GM12875 (cell line): ENCODE results near the gene ITK.

Experiments used
- H3K4me3 ChIP-seq: one replicate; pipeline ENCODE4 v1.5.1; 2011; ENCODE audit warnings: low read depth, low read length, control low read depth
- TF ChIP-seq, protein P1 (sequence below): IDR thresholded peaks from 2 replicates; pipeline ENCODE4 v1.5.1; 2011; ENCODE audit warnings: low read depth, mild to moderate bottlenecking, control low read depth, inconsistent platforms, low read length, moderate library complexity, borderline replicate concordance; ENCODE audit not compliant: insufficient read depth

The ITK gene

DNA sequence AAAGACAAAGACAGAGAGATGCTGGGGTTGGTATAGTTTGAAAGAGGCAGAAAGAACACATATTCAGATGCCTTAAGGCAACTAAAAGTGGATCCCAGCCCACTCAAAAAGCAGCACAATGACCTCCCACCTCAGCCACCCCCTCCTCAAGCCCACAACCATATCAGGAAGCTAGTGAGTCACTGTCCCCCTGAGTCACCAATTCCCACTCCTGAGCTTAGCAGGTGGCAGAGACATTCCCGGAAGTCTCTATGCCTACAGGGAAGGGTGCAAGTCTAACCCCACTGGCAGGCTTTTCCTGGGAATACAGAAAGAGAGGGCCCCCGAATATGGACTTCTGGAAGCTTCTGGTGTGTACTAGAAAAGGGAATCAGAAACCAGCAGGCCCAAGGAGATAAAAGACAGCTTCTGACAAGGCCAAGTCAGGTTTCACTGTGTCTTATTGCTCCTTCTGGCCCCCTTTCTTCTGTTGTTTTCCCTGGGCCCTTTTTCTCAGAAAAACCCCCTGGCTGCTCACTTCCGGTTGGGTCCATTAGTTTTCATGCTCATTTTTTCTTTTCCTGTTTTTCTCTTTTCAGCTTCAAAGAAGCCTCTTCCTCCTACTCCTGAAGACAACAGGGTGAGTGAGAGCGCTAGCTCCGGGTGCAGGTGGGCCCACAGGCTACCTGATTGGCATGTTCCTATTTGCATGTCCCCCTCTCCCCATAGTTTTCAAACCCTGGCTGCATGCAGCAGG is 36.8 kb downstream of the ITK start:
- TF ChIP-seq, protein P1, sequence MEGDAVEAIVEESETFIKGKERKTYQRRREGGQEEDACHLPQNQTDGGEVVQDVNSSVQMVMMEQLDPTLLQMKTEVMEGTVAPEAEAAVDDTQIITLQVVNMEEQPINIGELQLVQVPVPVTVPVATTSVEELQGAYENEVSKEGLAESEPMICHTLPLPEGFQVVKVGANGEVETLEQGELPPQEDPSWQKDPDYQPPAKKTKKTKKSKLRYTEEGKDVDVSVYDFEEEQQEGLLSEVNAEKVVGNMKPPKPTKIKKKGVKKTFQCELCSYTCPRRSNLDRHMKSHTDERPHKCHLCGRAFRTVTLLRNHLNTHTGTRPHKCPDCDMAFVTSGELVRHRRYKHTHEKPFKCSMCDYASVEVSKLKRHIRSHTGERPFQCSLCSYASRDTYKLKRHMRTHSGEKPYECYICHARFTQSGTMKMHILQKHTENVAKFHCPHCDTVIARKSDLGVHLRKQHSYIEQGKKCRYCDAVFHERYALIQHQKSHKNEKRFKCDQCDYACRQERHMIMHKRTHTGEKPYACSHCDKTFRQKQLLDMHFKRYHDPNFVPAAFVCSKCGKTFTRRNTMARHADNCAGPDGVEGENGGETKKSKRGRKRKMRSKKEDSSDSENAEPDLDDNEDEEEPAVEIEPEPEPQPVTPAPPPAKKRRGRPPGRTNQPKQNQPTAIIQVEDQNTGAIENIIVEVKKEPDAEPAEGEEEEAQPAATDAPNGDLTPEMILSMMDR = no peak

DNA sequence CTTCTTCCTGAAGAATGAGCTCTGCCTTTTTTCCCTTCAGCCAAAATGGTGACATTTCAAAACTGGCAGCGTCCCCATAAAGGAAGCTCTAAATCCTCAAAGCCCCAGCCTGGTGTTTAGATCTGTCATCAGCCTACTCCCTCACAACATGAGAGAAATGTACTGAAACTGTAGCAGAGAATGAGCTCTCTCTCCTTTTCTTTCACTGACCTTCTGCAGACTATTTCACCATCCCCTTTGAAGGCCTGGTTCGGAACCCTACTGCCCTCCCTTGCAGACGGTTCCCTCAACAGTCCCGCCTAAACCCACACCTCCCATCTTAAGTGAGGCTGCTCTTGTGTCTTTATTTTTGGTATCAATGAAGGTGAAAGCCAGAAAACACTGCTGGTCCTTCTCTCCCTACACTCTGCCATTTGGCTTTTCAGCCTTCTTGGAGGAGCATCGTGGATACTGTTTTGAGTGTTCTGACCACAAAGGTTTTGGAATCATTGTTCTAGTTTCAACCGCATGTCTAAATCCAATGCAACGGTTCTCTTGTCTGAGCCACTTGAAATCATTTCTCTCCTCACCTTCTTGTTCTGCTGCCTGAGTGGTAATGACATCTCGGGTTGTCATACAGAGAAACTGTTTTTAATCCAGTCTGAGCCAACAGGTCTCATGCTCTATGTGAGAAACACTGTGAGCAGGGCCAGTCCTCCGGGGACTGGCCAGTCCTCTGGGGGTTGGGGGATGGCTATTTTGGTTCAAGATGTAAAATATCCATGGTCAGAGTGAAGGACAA is 39.0 kb downstream of the ITK start:
- TF ChIP-seq, protein P1 = no peak
- H3K4me3 ChIP-seq = no peak overlapping the region

More for the DNA sequence above, 36.8 kb downstream of the ITK start:
- no peak overlapping the region for H3K4me3 ChIP-seq

DNA sequence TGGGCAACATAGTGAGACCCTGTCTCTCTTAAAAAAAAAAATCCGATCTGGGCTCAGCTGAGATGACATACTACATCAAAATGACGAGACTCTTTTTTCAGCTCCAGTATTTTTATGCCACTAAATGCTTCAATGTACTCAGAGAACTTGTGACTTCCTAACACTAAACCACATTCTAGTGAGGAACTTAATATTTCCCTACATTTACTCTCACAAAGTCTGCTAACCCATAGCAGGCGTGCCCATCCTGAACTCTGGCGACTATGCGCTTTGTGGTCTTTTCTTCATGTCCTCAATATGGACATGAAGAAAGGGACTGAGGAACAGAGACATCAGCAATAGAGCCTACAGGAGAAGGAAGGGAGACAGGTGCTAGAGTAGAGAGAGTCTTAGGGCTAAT is 41.3 kb downstream of the ITK start:
- TF ChIP-seq, protein P1 = no peak

DNA sequence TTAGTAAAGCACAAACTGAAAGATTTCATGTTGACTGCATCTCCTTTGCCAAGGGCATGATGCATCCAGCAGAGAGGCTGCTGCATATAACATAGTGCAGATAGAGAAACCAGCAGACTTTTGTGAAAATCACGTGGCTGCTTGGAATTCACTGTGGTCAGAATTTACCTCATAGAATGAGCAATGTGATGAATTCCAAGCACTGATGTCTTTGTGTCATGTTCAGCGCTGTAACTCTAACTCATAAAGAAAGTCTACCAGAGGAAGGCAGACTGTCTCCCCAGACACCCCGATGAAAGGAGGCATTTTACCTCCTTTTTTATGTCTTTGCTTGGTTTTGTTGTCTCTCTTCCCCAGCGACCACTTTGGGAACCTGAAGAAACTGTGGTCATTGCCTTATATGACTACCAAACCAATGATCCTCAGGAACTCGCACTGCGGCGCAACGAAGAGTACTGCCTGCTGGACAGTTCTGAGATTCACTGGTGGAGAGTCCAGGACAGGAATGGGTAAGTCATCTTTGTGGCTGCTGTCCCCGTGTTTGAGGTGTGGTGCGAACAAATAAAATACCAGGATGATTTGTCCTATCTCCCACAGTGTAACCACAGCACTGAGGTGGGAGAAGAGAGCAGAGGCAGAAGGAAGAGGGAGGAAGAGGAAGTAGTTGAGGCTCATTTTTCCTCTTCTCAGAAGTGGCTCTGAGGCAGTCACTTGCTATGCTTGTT is 42.0 kb downstream of the ITK start:
- TF ChIP-seq, protein P1 = no peak
- peak overlapping the region; percentile 3 for H3K4me3 ChIP-seq

More for the DNA sequence above, 41.3 kb downstream of the ITK start:
- no peak overlapping the region for H3K4me3 ChIP-seq

DNA sequence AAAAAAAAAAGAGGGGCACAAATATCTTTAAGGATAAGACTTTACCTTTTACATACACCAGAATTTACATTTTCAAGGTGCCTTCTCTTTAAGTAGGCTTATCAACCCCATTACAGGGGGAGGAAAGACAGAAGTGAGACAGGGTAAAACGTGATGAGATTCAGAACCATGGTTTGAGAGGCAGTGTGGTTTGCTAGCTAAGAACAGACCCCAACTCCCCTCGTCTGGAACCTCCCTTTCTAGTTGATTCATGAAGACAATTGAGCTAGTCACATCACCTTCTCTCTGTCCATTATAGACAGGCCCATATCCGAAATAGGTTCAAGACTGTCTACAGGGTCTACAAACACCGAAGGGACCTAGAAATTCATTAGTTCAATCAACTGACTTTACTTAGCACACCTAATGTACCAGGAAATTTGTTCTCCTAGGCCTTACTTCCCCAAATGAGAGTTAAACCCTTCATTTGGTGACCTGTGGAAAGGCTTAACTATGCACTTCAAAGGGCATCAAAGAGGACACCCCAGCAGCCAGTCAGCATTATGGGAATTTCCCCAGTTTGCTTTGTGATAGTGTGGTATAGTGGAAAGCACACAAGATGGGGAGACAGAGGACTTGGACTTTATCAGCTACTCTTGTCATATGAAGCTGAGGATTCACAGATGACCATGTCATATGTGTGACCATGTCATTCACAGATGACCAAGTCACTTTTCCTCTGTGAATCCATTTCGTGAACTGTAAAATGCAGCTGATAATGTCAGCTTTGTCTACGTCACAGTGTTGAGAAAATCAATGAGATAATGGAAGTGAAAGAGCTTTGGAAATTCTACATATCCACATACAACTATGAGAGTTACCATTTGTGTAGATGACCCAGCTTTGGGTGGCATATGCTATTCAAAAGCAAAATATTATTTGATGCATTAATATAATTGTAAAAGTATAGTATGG is 45.1 kb downstream of the ITK start:
- TF ChIP-seq, protein P1 = no peak
- no peak overlapping the region for H3K4me3 ChIP-seq

DNA sequence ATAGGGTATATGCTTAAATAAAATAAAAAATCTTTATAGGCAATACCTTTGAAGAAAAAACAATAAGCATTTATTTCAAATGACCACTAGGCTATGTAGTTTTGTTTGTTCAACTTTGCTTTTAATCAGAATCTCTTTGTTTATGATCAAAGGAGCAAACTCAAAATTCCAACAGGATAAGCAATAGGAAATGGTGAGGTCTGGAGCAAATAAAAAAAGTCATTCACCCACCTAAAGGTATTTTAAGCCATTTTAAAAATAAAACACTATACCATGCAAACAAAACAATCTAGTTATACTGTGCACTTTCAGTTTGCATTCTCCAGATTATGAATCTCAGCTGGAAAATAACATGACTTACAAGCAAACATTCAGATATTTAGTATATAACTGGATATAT is 50.0 kb downstream of the ITK start:
- no peak overlapping the region for H3K4me3 ChIP-seq
- TF ChIP-seq, protein P1 = no peak
